Liver (tissue), 9 donors: ENCODE data around the gene MCF2L2. TPM values are rescaled to one million over a fixed set of nuclear protein-coding genes. Genes with fewer than 3 reads are reported as not detected.

Experiments
- DNase-seq: peaks from one replicate; pipeline ENCODE4 v3.0.0-alpha.2; 2017; ENCODE audit warnings: low spot score
- H3K27ac ChIP-seq, 2 donors: one replicate each; pipeline ENCODE4 v1.7.0; 2013; ENCODE audit warnings: inconsistent platforms in 2 of 2, low read length in 2 of 2, control low read depth in 1 of 2, low read depth in 1 of 2, mild to moderate bottlenecking in 1 of 2
- H3K27me3 ChIP-seq, 4 donors: one replicate each; pipeline versions ENCODE4 v1.6.1 to v1.7.0; 2013; ENCODE audit warnings: low read length in 3 of 4, inconsistent platforms in 1 of 4, mild to moderate bottlenecking in 1 of 4, moderate library complexity in 1 of 4; ENCODE audit not compliant: control insufficient read depth in 4 of 4, insufficient read depth in 4 of 4
- H3K36me3 ChIP-seq, 4 donors: one replicate each; pipeline versions ENCODE4 v1.6.1 to v1.7.0; 2013; ENCODE audit warnings: low read length in 3 of 4, mild to moderate bottlenecking in 3 of 4, low read depth in 1 of 4, moderate library complexity in 1 of 4; ENCODE audit not compliant: control insufficient read depth in 4 of 4, insufficient read depth in 3 of 4
- H3K4me1 ChIP-seq, 4 donors: one replicate each; pipeline versions ENCODE4 v1.6.1 to v1.7.0; 2013; ENCODE audit warnings: low read length in 3 of 4, mild to moderate bottlenecking in 3 of 4, moderate library complexity in 1 of 4; ENCODE audit not compliant: control insufficient read depth in 4 of 4, insufficient read depth in 4 of 4
- H3K4me3 ChIP-seq, 3 donors: one replicate each; pipeline versions ENCODE4 v1.6.1 to v1.7.0; 2013; ENCODE audit warnings: low read length in 3 of 3, control low read depth in 1 of 3, low read depth in 1 of 3, mild to moderate bottlenecking in 1 of 3
- H3K9ac ChIP-seq, 2 donors: one replicate each; pipeline ENCODE4 v1.7.0; 2013; ENCODE audit warnings: low read length in 2 of 2, mild to moderate bottlenecking in 2 of 2, moderate library complexity in 2 of 2, control low read depth in 1 of 2, low read depth in 1 of 2
- H3K9me3 ChIP-seq, 4 donors: one replicate each; pipeline versions ENCODE4 v1.6.1 to v1.7.0; 2013; ENCODE audit warnings: low read length in 3 of 4; ENCODE audit not compliant: control insufficient read depth in 4 of 4
- CTCF ChIP-seq: fragments of 150-350 bp; IDR thresholded peaks from 2 replicates; pipeline ENCODE4 v1.5.1; 2017; ENCODE audit warnings: improper control_type of control experiment, low read depth, low read length; ENCODE audit not compliant: missing input control
- EGR1 ChIP-seq, 2 donors: IDR thresholded peaks; 2 replicates each; pipeline ENCODE4 v1.6.1; 2016 to 2018; ENCODE audit warnings: antibody characterized with exemption in 2 of 2, low read depth in 2 of 2
- FOXA2 ChIP-seq: IDR thresholded peaks from 2 replicates; pipeline ENCODE4 v1.6.1; 2016; ENCODE audit warnings: antibody characterized with exemption
- GABPA ChIP-seq, 2 donors: IDR thresholded peaks in 1 of 2; conservative IDR thresholded peaks in 1 of 2; 2 replicates each; pipeline ENCODE4 v1.6.1; 2016; ENCODE audit warnings: antibody characterized with exemption in 2 of 2, mild to moderate bottlenecking in 1 of 2, moderate library complexity in 1 of 2
- HNF4A ChIP-seq, 2 donors: conservative IDR thresholded peaks; 2 replicates each; pipeline ENCODE4 v1.6.1; 2016; ENCODE audit warnings: antibody characterized with exemption in 2 of 2, mild to moderate bottlenecking in 2 of 2
- HNF4G ChIP-seq: IDR thresholded peaks from 2 replicates; pipeline ENCODE4 v1.6.1; 2016; ENCODE audit warnings: antibody characterized with exemption
- JUND ChIP-seq, 2 donors: IDR thresholded peaks; 2 replicates each; pipeline ENCODE4 v1.6.1; 2016; ENCODE audit warnings: antibody characterized with exemption in 2 of 2
- RAD21 ChIP-seq, 2 donors: IDR thresholded peaks; 2 replicates each; pipeline ENCODE4 v1.6.1; 2016; ENCODE audit warnings: antibody characterized with exemption in 2 of 2, mild to moderate bottlenecking in 2 of 2
- REST ChIP-seq: IDR thresholded peaks from 2 replicates; pipeline ENCODE4 v1.6.1; 2016; ENCODE audit warnings: antibody characterized with exemption, mild to moderate bottlenecking
- SP1 ChIP-seq: IDR thresholded peaks from 2 replicates; pipeline ENCODE4 v1.6.1; 2018; ENCODE audit warnings: antibody characterized with exemption, mild to moderate bottlenecking
- TAF1 ChIP-seq: conservative IDR thresholded peaks from 2 replicates; pipeline ENCODE4 v1.6.1; 2016; ENCODE audit warnings: antibody characterized with exemption, mild to moderate bottlenecking
- YY1 ChIP-seq: IDR thresholded peaks from 2 replicates; pipeline ENCODE4 v1.6.1; 2016; ENCODE audit warnings: antibody characterized with exemption, mild to moderate bottlenecking
- ZBTB33 ChIP-seq: IDR thresholded peaks from 2 replicates; pipeline ENCODE4 v1.6.1; 2016; ENCODE audit warnings: antibody characterized with exemption
- WGBS: extraction: QIAGEN DNeasy Blood & Tissue Kit; methylation state at CpG from one replicate; pipeline ENCODE4 v1.1.7; 2013; 5-methylcytosine and 5-hydroxymethylcytosine counted together
- polyA plus RNA-seq, 2 donors: library from polyadenylated mRNA; stranded (reverse) in 1 of 2; unstranded in 1 of 2; fragments of 200-250 nt in 1 of 2; fragments of >200 nt in 1 of 2; fragmentation: Nextera tagmentation in 1 of 2; extraction: Ambion mirVana in 1 of 2; gene quantifications; one replicate each; pipeline versions ENCODE4 v1.2.1 to v1.2.3, GENCODE V29; 2013 to 2015
- total RNA-seq, 2 donors: library from RNA; depleted of rRNA; stranded (reverse); fragments of >200 nt; gene quantifications; one replicate each; pipeline ENCODE4 v1.2.3, GENCODE V29; 2014
- TF ChIP-seq, protein P1 (sequence below): IDR thresholded peaks from 2 replicates; pipeline ENCODE4 v1.6.1; 2016; ENCODE audit warnings: antibody characterized with exemption
- TF ChIP-seq, protein P2 (sequence below): IDR thresholded peaks from 2 replicates; pipeline ENCODE4 v1.6.1; 2016; ENCODE audit warnings: antibody characterized with exemption
- donor health status: healthy.
- donor health status: healthy.
- donor health status: healthy.
- donor health status: healthy.
- donor health status: healthy.

Gene MCF2L2
- total and polyA plus RNA-seq, 4 donors, result 0.02 to 0.47 (median 0.17) TPM; not detected in 1

DNA sequence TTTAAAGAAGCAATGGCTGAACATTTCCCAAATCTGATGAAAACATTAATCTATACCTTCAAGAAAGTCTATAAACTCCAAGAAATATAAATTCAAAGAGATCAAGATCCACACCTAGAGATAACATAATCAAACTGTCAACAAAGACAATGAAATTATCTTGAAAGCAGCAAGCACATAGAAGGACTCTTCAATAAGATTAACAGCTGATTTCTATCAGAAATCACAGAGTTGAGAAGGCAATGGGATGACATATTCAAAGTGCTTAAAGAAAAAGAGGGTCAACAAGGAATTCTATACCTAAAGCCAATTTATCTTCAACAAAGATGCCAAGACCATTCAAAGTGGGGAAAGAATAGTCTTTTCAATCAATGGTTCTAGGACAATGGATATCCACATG, 224.7 kb downstream of the MCF2L2 start:
- H3K27me3 ChIP-seq, result no peaks in the 10 kb centered on the region
- no peaks in the 10 kb centered on the region for H3K36me3 ChIP-seq
- H3K4me1 ChIP-seq, result no peaks in the 10 kb centered on the region
- H3K9ac ChIP-seq, result no peak overlapping the region
- no peak for TF ChIP-seq HNF4A (conservative IDR thresholded peaks at IDR 0.05)
- TF ChIP-seq REST, result no peak
- no peak for TF ChIP-seq GABPA (IDR thresholded peaks at IDR 0.05 in 1 of 2, conservative IDR thresholded peaks at IDR 0.05 in 1 of 2)
- no peak for TF ChIP-seq JUND (IDR thresholded peaks at IDR 0.05)
- TF ChIP-seq, protein P1, sequence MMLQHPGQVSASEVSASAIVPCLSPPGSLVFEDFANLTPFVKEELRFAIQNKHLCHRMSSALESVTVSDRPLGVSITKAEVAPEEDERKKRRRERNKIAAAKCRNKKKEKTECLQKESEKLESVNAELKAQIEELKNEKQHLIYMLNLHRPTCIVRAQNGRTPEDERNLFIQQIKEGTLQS, result no peak
- TF ChIP-seq FOXA2, result no peak
- no peak for TF ChIP-seq RAD21 (IDR thresholded peaks at IDR 0.05)
- TF ChIP-seq EGR1 (IDR thresholded peaks at IDR 0.05; ENCODE audit: low read depth in 2 of 2), result no peak
- TF ChIP-seq, protein P2, sequence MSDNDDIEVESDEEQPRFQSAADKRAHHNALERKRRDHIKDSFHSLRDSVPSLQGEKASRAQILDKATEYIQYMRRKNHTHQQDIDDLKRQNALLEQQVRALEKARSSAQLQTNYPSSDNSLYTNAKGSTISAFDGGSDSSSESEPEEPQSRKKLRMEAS, result no peak
- no peak for TF ChIP-seq HNF4G
- no peak for TF ChIP-seq CTCF
- H3K4me3 ChIP-seq, result no peak overlapping the region
- H3K27ac ChIP-seq, result no peak overlapping the region
- H3K9me3 ChIP-seq, result peaks cover 0 to 2% (median 0%) of the 10 kb centered on the region in 4 donors
- DNase-seq, result no peak

GRCh38 chr3:183202004-183202722, 226.3 kb downstream of the MCF2L2 start:
- H3K27ac ChIP-seq, result no peak overlapping the region

More at GRCh38 chr3:183202004-183202722, 226.3 kb downstream of the MCF2L2 start:
- no peaks in the 10 kb centered on the region for H3K27me3 ChIP-seq
- H3K36me3 ChIP-seq, result peaks cover 0 to 2% (median 0%) of the 10 kb centered on the region in 4 donors
- no peak overlapping the region for H3K9ac ChIP-seq
- peaks cover 0 to 2% (median 0%) of the 10 kb centered on the region in 4 donors for H3K9me3 ChIP-seq
- TF ChIP-seq TAF1 (no peak), SP1 (no peak), GABPA (IDR thresholded peaks at IDR 0.05 in 1 of 2, conservative IDR thresholded peaks at IDR 0.05 in 1 of 2) (no peak), EGR1 (IDR thresholded peaks at IDR 0.05; ENCODE audit: low read depth in 2 of 2) (no peak), ZBTB33 (no peak), YY1 (no peak), JUND (IDR thresholded peaks at IDR 0.05) (no peak), REST (no peak)
- no peak overlapping the region for H3K4me3 ChIP-seq
- DNase-seq, result no peak
- WGBS, result 76% methylated on average over 4 of the region's 4 CpGs
- H3K4me1 ChIP-seq, result no peaks in the 10 kb centered on the region
